ENCODE results near the gene UBR1. TPM values are rescaled to one million over a fixed set of nuclear protein-coding genes. Genes with fewer than 3 reads are reported as not detected.
"Not testable (repeated sequence)": the region's sequence is repeated elsewhere in the genome, so short reads cannot be mapped to it uniquely, and the experiment has no call there.

The UBR1 gene
- total RNA-seq, 1 donor from 2014 or later: 39.1 TPM

GRCh38 chr15:43046484-43046883 is 59.4 kb downstream of the UBR1 start:
- Mint-ChIP-seq H3K27me3 (no peaks in the 10 kb centered on the region), H3K27ac (no peak overlapping the region), H3K36me3 (ENCODE audit: insufficient read depth) (peaks cover 24% of the 10 kb centered on the region), H3K9me3 (ENCODE audit: low read depth) (peaks cover 5% of the 10 kb centered on the region), H3K4me3 (ENCODE audit: low read depth) (no peak overlapping the region), H3K4me1 (ENCODE audit: low read depth) (no peaks in the 10 kb centered on the region)
- no peak for DNase-seq (ENCODE audit: low spot score, unreplicated experiment)
- no peak for TF ChIP-seq CTCF (IDR thresholded peaks at IDR 0.05; ENCODE audit: unreplicated experiment)

- peaks cover 25% of the 10 kb centered on the region for H3K36me3 Mint-ChIP-seq (ENCODE audit: insufficient read depth)
- no peak for TF ChIP-seq CTCF (IDR thresholded peaks at IDR 0.05; ENCODE audit: unreplicated experiment)
- H3K4me3 Mint-ChIP-seq (ENCODE audit: low read depth): no peak overlapping the region
- no peaks in the 10 kb centered on the region for H3K27me3 Mint-ChIP-seq
- no peak for DNase-seq (ENCODE audit: low spot score, unreplicated experiment)
- H3K9me3 Mint-ChIP-seq (ENCODE audit: low read depth): peaks cover 5% of the 10 kb centered on the region
- no peak overlapping the region for H3K27ac Mint-ChIP-seq
- H3K4me1 Mint-ChIP-seq (ENCODE audit: low read depth): no peaks in the 10 kb centered on the region
Measured at GRCh38 chr15:43042885-43043284, 63.0 kb downstream of the UBR1 start.

- H3K36me3 Mint-ChIP-seq (ENCODE audit: insufficient read depth): peaks cover 30% of the 10 kb centered on the region
- not testable (repeated sequence) for H3K27me3 Mint-ChIP-seq; H3K4me3 Mint-ChIP-seq (ENCODE audit: low read depth); H3K27ac Mint-ChIP-seq; H3K4me1 Mint-ChIP-seq (ENCODE audit: low read depth); H3K9me3 Mint-ChIP-seq (ENCODE audit: low read depth); DNase-seq (ENCODE audit: low spot score, unreplicated experiment)
Measured at GRCh38 chr15:43041085-43041484, 64.8 kb downstream of the UBR1 start.

GRCh38 chr15:43035240-43035639 is 70.6 kb downstream of the UBR1 start:
- peaks cover 26% of the 10 kb centered on the region for H3K36me3 Mint-ChIP-seq (ENCODE audit: insufficient read depth)
- H3K27me3 Mint-ChIP-seq; DNase-seq (ENCODE audit: low spot score, unreplicated experiment); H3K27ac Mint-ChIP-seq; H3K9me3 Mint-ChIP-seq (ENCODE audit: low read depth); H3K4me3 Mint-ChIP-seq (ENCODE audit: low read depth); H3K4me1 Mint-ChIP-seq (ENCODE audit: low read depth): not testable (repeated sequence)

DNA sequence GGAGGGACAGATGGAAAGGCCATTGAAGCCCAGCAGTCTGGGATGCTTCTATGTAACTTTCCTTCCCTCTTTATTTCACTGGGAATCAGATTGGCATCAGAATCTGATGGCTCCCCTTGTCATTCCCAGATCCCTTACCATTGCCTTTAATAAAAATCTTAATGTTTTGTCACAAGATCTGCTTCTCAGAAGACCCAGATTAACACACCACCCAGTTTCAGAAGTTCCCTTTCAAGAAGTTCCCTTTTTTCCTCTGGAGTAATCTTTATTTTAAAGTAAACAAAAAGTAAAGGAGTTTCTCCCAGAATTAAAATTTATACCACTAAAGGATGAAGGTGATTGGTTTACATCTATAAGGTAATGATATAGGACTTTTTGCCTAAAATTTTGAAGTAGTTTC is 76.4 kb downstream of the UBR1 start:
- Mint-ChIP-seq H3K36me3 (ENCODE audit: insufficient read depth) (peaks cover 17% of the 10 kb centered on the region), H3K4me3 (ENCODE audit: low read depth) (no peak overlapping the region), H3K9me3 (ENCODE audit: low read depth) (no peaks in the 10 kb centered on the region), H3K27me3 (no peaks in the 10 kb centered on the region), H3K27ac (no peak overlapping the region), H3K4me1 (ENCODE audit: low read depth) (no peaks in the 10 kb centered on the region)
- no peak for TF ChIP-seq CTCF (IDR thresholded peaks at IDR 0.05; ENCODE audit: unreplicated experiment)
- no peak for DNase-seq (ENCODE audit: low spot score, unreplicated experiment)

- DNase-seq (ENCODE audit: low spot score, unreplicated experiment): no peak
- H3K27me3 Mint-ChIP-seq: no peaks in the 10 kb centered on the region
- H3K4me3 Mint-ChIP-seq (ENCODE audit: low read depth): no peak overlapping the region
- H3K4me1 Mint-ChIP-seq (ENCODE audit: low read depth): no peaks in the 10 kb centered on the region
- no peak overlapping the region for H3K27ac Mint-ChIP-seq
- H3K9me3 Mint-ChIP-seq (ENCODE audit: low read depth): no peaks in the 10 kb centered on the region
- no peak for TF ChIP-seq CTCF (IDR thresholded peaks at IDR 0.05; ENCODE audit: unreplicated experiment)
- H3K36me3 Mint-ChIP-seq (ENCODE audit: insufficient read depth): peaks cover 21% of the 10 kb centered on the region
Measured at GRCh38 chr15:43025150-43025549, 80.7 kb downstream of the UBR1 start.

GRCh38 chr15:43014671-43015070 is 91.2 kb downstream of the UBR1 start:
- not testable (repeated sequence) for H3K27me3 Mint-ChIP-seq

More at GRCh38 chr15:43014671-43015070, 91.2 kb downstream of the UBR1 start:
- H3K27ac Mint-ChIP-seq; H3K4me1 Mint-ChIP-seq (ENCODE audit: low read depth); H3K4me3 Mint-ChIP-seq (ENCODE audit: low read depth); H3K9me3 Mint-ChIP-seq (ENCODE audit: low read depth); DNase-seq (ENCODE audit: low spot score, unreplicated experiment): not testable (repeated sequence)
- peaks cover 41% of the 10 kb centered on the region for H3K36me3 Mint-ChIP-seq (ENCODE audit: insufficient read depth)
